Activated naive CD8-positive, alpha-beta T cell treated with anti-CD3 and anti-CD28 coated beads, Interleukin-2, amount 50 U/mL, for 24 hours (primary cell): ENCODE measurements around the gene EBLN2.

Experiments used
- ATAC-seq: fragments of 150-1000 bp; cut with Tn5 transposase; one replicate; pipeline ENCODE4 v1.10.0; 2021
- DNase-seq: peaks from one replicate; pipeline ENCODE4 v3.0.0; 2021
- H3K27ac Mint-ChIP-seq: one replicate; pipeline ENCODE4 v1.8.0; 2021; ENCODE audit warnings: mild to moderate bottlenecking, mixed read lengths
- H3K27me3 Mint-ChIP-seq: one replicate; pipeline ENCODE4 v1.8.0; 2021; ENCODE audit warnings: mixed read lengths
- H3K36me3 Mint-ChIP-seq: one replicate; pipeline ENCODE4 v1.8.0; 2021; ENCODE audit warnings: low read depth, mixed read lengths
- H3K4me1 Mint-ChIP-seq: one replicate; pipeline ENCODE4 v1.8.0; 2021; ENCODE audit warnings: mixed read lengths
- H3K4me3 Mint-ChIP-seq: one replicate; pipeline ENCODE4 v1.8.0; 2021; ENCODE audit warnings: mild to moderate bottlenecking, moderate library complexity, mixed read lengths
- H3K9me3 Mint-ChIP-seq: one replicate; pipeline ENCODE4 v1.8.0; 2021; ENCODE audit warnings: mixed read lengths

Gene EBLN2

GRCh38 chr3:73108750-73109149 is 47.3 kb downstream of the EBLN2 start:
- Mint-ChIP-seq H3K36me3 (no peaks in the 10 kb centered on the region), H3K4me3 (no peak overlapping the region), H3K27me3 (peaks cover 9% of the 10 kb centered on the region), H3K4me1 (no peaks in the 10 kb centered on the region), H3K9me3 (no peaks in the 10 kb centered on the region), H3K27ac (no peak overlapping the region)
- no peak for ATAC-seq
- no peak for DNase-seq

- Mint-ChIP-seq H3K27ac (no peak overlapping the region), H3K9me3 (no peaks in the 10 kb centered on the region), H3K4me1 (no peaks in the 10 kb centered on the region), H3K27me3 (peaks cover 9% of the 10 kb centered on the region), H3K36me3 (no peaks in the 10 kb centered on the region), H3K4me3 (no peak overlapping the region)
- DNase-seq (no peak), ATAC-seq (no peak)
Measured at GRCh38 chr3:73110530-73110929, 49.1 kb downstream of the EBLN2 start.
